ENCODE data around the gene SLFN13.
"Not testable (repeated sequence)": the region's sequence is repeated elsewhere in the genome, so short reads cannot be mapped to it uniquely, and the experiment has no call there.

Gene SLFN13

GRCh38 chr17:35479271-35479670, 30.7 kb upstream of the SLFN13 start:
- Histone ChIP-seq H3K4me1 (peaks cover 0 to 7% (median 0%) of the 10 kb centered on the region in 10 experiments; a peak in 6 of 20 replicates), H3K4me2 (no peak overlapping the region), H3K9me3 (replicated peaks in 1 of 11) (peaks cover 22 to 33% (median 23%) of the 10 kb centered on the region in 11 experiments), H3K36me3 (no peaks in the 10 kb centered on the region; a peak in 3 of 22 replicates), H4K20me1 (no peaks in the 10 kb centered on the region), H3K4me3 (no peak overlapping the region), H3K27me3 (no peaks in the 10 kb centered on the region), H3K9ac (no peak overlapping the region), H3K27ac (no peak overlapping the region)
- TF ChIP-seq Cebpa-rat (IDR thresholded peaks at IDR 0.05), result no peak

- TF ChIP-seq Cebpa-rat (IDR thresholded peaks at IDR 0.05), result no peak
- H3K9me3 ChIP-seq (replicated peaks in 1 of 11), result peaks cover 2 to 13% (median 12%) of the 10 kb centered on the region in 11 experiments
- no peaks in the 10 kb centered on the region for H3K36me3 ChIP-seq
- no peak overlapping the region for H3K4me2 ChIP-seq
- H3K27ac ChIP-seq, result no peak overlapping the region
- no peak overlapping the region for H3K9ac ChIP-seq
- H3K27me3 ChIP-seq, result no peaks in the 10 kb centered on the region
- H3K4me1 ChIP-seq, result peaks cover 0 to 7% (median 0%) of the 10 kb centered on the region in 10 experiments; a peak in 6 of 20 replicates
- no peaks in the 10 kb centered on the region for H4K20me1 ChIP-seq
- H3K4me3 ChIP-seq, result no peak overlapping the region
Measured at GRCh38 chr17:35477248-35477647, 28.7 kb upstream of the SLFN13 start.

DNA sequence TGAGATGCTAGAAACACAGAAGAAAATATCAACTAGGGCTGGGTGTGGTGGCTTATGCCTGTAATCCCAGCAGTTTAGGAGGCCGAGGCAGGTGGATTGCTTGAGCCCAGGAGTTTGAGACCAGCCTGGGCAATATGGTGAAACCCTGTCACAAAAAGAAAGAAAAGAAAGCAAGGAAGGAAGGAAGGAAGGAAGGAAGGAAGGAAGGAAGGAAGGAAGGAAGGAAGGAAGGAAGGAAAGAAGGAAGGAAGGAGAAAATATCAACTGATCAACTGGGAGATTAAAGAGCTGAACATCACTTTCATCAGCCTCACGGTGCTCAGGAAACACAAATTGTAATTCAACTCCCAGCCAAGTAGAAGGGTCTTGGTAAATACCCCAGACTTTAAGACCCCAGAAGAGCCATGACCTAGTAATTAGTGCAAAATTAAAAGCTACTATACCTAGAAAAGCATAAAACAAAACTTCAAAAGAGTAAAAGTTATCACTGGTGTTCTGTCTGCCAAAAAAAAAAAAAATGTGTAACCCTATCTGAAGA, 27.8 kb upstream of the SLFN13 start:
- no peaks in the 10 kb centered on the region for H3K36me3 ChIP-seq
- H3K4me3 ChIP-seq, result no peak overlapping the region
- H3K4me1 ChIP-seq, result peaks cover 0 to 5% (median 0%) of the 10 kb centered on the region in 10 experiments; a peak in 6 of 20 replicates
- no peak overlapping the region for H3K9ac ChIP-seq
- H3K27ac ChIP-seq, result no peak overlapping the region
- H3K9me3 ChIP-seq (replicated peaks in 1 of 11), result peaks cover 0 to 11% (median 7%) of the 10 kb centered on the region in 11 experiments; a peak in 6 of 22 replicates
- TF ChIP-seq Cebpa-rat (IDR thresholded peaks at IDR 0.05), result no peak
- H3K4me2 ChIP-seq, result 0 out of 22 replicates have a peak overlapping the region, but pooled peaks of 2 of the 11 experiments have one; percentile 11 to 19
- H3K27me3 ChIP-seq, result no peaks in the 10 kb centered on the region
- H4K20me1 ChIP-seq, result no peaks in the 10 kb centered on the region

GRCh38 chr17:35468475-35468874, 19.9 kb upstream of the SLFN13 start:
- H3K4me2 ChIP-seq, result no peak overlapping the region
- H3K27ac ChIP-seq, result no peak overlapping the region
- TF ChIP-seq Cebpa-rat (IDR thresholded peaks at IDR 0.05), result no peak
- H3K4me3 ChIP-seq, result no peak overlapping the region
- H3K36me3 ChIP-seq, result no peaks in the 10 kb centered on the region
- no peaks in the 10 kb centered on the region for H4K20me1 ChIP-seq
- H3K4me1 ChIP-seq, result no peaks in the 10 kb centered on the region
- H3K9me3 ChIP-seq (replicated peaks in 1 of 11), result peaks cover 0 to 11% (median 3%) of the 10 kb centered on the region in 11 experiments; a peak in 3 of 22 replicates
- H3K27me3 ChIP-seq, result no peaks in the 10 kb centered on the region
- H3K9ac ChIP-seq, result no peak overlapping the region

- H3K4me2 ChIP-seq, result no peak overlapping the region
- H4K20me1 ChIP-seq, result no peaks in the 10 kb centered on the region
- H3K27ac ChIP-seq, result no peak overlapping the region
- H3K9ac ChIP-seq, result no peak overlapping the region
- H3K4me1 ChIP-seq, result no peaks in the 10 kb centered on the region
- H3K9me3 ChIP-seq (replicated peaks in 1 of 11), result peaks cover 0 to 9% (median 0%) of the 10 kb centered on the region in 11 experiments; a peak in 3 of 22 replicates
- no peaks in the 10 kb centered on the region; a peak in 1 of 22 replicates for H3K27me3 ChIP-seq
- TF ChIP-seq Cebpa-rat (IDR thresholded peaks at IDR 0.05), result no peak
- no peaks in the 10 kb centered on the region for H3K36me3 ChIP-seq
- no peak overlapping the region for H3K4me3 ChIP-seq
Measured at GRCh38 chr17:35467824-35468223, 19.3 kb upstream of the SLFN13 start.

- H3K27me3 ChIP-seq, result peaks cover 0 to 21% (median 0%) of the 10 kb centered on the region in 11 experiments; a peak in 7 of 22 replicates
- H3K4me1 ChIP-seq, result peaks cover 0 to 20% (median 14%) of the 10 kb centered on the region in 10 experiments; a peak in 17 of 20 replicates
- peak overlapping the region; percentile 73 to 93 (median 82) for H3K4me2 ChIP-seq
- H3K36me3 ChIP-seq, result no peaks in the 10 kb centered on the region
- peak overlapping the region; percentile 17 to 65 (median 46); a peak in 18 of 20 replicates for H3K4me3 ChIP-seq
- no peaks in the 10 kb centered on the region for H4K20me1 ChIP-seq
- H3K9me3 ChIP-seq (replicated peaks in 1 of 11), result 0 out of 22 replicates have a peak, but pooled peaks cover 0 to 4% (median 0%) of the 10 kb centered on the region in 11 experiments
- H3K27ac ChIP-seq, result no peak overlapping the region
- peak overlapping the region in 1 of 11 experiments; percentile 43; a peak in 1 of 22 replicates for H3K9ac ChIP-seq
- no peak for TF ChIP-seq Cebpa-rat (IDR thresholded peaks at IDR 0.05)
Measured at GRCh38 chr17:35460354-35460851, 11.8 kb upstream of the SLFN13 start.

DNA sequence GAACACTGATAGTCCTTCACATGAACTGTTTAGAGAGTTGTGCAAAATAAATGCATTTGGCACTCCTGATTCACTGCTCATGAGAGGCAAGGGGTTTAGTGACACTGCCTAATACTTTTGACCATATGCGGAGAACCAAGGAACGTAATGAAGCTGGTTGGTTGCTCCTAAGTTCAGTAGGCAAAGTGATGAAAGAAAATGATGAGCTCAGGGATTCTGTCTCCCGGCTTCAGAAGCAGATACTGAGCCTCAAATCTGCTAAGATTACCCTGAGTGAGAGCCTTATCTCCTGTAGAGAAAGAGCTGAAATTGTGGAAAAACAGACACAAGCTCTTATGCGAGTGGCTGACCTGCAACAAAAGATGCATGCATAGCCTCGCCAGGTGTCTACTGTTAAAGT, 5.5 kb upstream of the SLFN13 start:
- not testable (repeated sequence) for H3K4me1 ChIP-seq, H3K36me3 ChIP-seq, H4K20me1 ChIP-seq, H3K27ac ChIP-seq, H3K9ac ChIP-seq, H3K4me3 ChIP-seq, H3K4me2 ChIP-seq
- Histone ChIP-seq H3K27me3 (peaks cover 7 to 16% (median 15%) of the 10 kb centered on the region in 11 experiments), H3K9me3 (replicated peaks in 1 of 11) (peaks cover 0 to 18% (median 13%) of the 10 kb centered on the region in 11 experiments; a peak in 13 of 22 replicates)

- Histone ChIP-seq H3K36me3 (no peaks in the 10 kb centered on the region), H3K4me2 (no peak overlapping the region), H4K20me1 (no peaks in the 10 kb centered on the region), H3K9me3 (replicated peaks in 1 of 11) (peaks cover 0 to 18% (median 13%) of the 10 kb centered on the region in 11 experiments; a peak in 13 of 22 replicates), H3K27ac (no peak overlapping the region), H3K27me3 (peaks cover 16 to 24% (median 21%) of the 10 kb centered on the region in 11 experiments), H3K9ac (no peak overlapping the region), H3K4me3 (no peak overlapping the region), H3K4me1 (peaks cover 14 to 17% (median 16%) of the 10 kb centered on the region in 10 experiments; a peak in 19 of 20 replicates)
- TF ChIP-seq Cebpa-rat (IDR thresholded peaks at IDR 0.05), result no peak
Measured at GRCh38 chr17:35453171-35453570, 4.6 kb upstream of the SLFN13 start.

- Histone ChIP-seq H3K36me3 (no peaks in the 10 kb centered on the region), H4K20me1 (no peaks in the 10 kb centered on the region), H3K4me1 (peaks cover 22 to 32% (median 27%) of the 10 kb centered on the region in 10 experiments), H3K4me3 (peak overlapping the region; percentile 23 to 71 (median 56); a peak in 17 of 20 replicates), H3K27ac (0 out of 22 replicates have a peak overlapping the region, but pooled peaks of 2 of the 11 experiments have one; percentile 77 to 83), H3K9ac (peak overlapping the region in 7 of 11 experiments; percentile 29 to 74 (median 39); a peak in 7 of 22 replicates), H3K9me3 (replicated peaks in 1 of 11) (peaks cover 0 to 11% (median 6%) of the 10 kb centered on the region in 11 experiments; a peak in 13 of 22 replicates), H3K27me3 (peaks cover 16 to 25% (median 21%) of the 10 kb centered on the region in 11 experiments), H3K4me2 (peak overlapping the region; percentile 82 to 94 (median 90))
- no peak for TF ChIP-seq Cebpa-rat (IDR thresholded peaks at IDR 0.05)
Measured at GRCh38 chr17:35449371-35449931, 885 bp upstream of the SLFN13 start.

Measured in BLaER1 treated with 17β-estradiol and CSF1 and Interleukin-3, amounts not matched to agents 10 nM and 100 nM (cell line).